Endodermal cell (in vitro differentiated cells): ENCODE measurements around the gene EFHC1. TPM values are rescaled to one million over a fixed set of nuclear protein-coding genes. Genes with fewer than 3 reads are reported as not detected.

ENCODE experiments used
- DNase-seq: peaks from one replicate; pipeline ENCODE4 v3.0.0-alpha.2; 2017
- H3K27ac ChIP-seq: 2 replicates; pipeline ENCODE4 v1.5.1; 2013; ENCODE audit warnings: mild to moderate bottlenecking, low read depth, low read length, moderate library complexity
- H3K27me3 ChIP-seq: 2 replicates; pipeline ENCODE4 v1.6.1; 2013; ENCODE audit warnings: mild to moderate bottlenecking, low read length, moderate library complexity; ENCODE audit not compliant: insufficient read depth, control insufficient read depth, poor library complexity, severe bottlenecking
- H3K36me3 ChIP-seq: 2 replicates; pipeline ENCODE4 v1.7.0; 2013; ENCODE audit warnings: mild to moderate bottlenecking, low read length, moderate library complexity; ENCODE audit not compliant: control insufficient read depth, insufficient read depth
- H3K4me1 ChIP-seq: one replicate; pipeline ENCODE4 v1.7.0; 2013; ENCODE audit warnings: low read length; ENCODE audit not compliant: control insufficient read depth, insufficient read depth
- H3K4me3 ChIP-seq: 2 replicates; pipeline ENCODE4 v1.5.1; 2013; ENCODE audit warnings: mild to moderate bottlenecking, low read length, moderate library complexity
- H3K9ac ChIP-seq: 2 replicates; pipeline ENCODE4 v1.6.1; 2013; ENCODE audit warnings: mild to moderate bottlenecking, low read length, moderate library complexity; ENCODE audit not compliant: poor library complexity, severe bottlenecking; ENCODE audit errors: extremely low read depth
- H3K9me3 ChIP-seq: 2 replicates; pipeline ENCODE4 v1.6.1; 2013; ENCODE audit warnings: mild to moderate bottlenecking, low read length, moderate library complexity; ENCODE audit not compliant: control insufficient read depth
- H3K27ac Mint-ChIP-seq: 2 replicates; pipeline ENCODE4 v1.8.0; 2020; ENCODE audit warnings: mixed read lengths
- H3K27me3 Mint-ChIP-seq: 2 replicates; pipeline ENCODE4 v1.8.0; 2021; ENCODE audit warnings: mild to moderate bottlenecking, mixed read lengths; ENCODE audit not compliant: insufficient read depth
- H3K36me3 Mint-ChIP-seq: 2 replicates; pipeline ENCODE4 v1.8.0; 2020; ENCODE audit warnings: low read depth, mixed read lengths
- H3K4me1 Mint-ChIP-seq: 2 replicates; pipeline ENCODE4 v1.8.0; 2020; ENCODE audit warnings: mixed read lengths
- H3K4me3 Mint-ChIP-seq: 2 replicates; pipeline ENCODE4 v1.8.0; 2020; ENCODE audit warnings: mild to moderate bottlenecking, moderate library complexity, mixed read lengths
- H3K9me3 Mint-ChIP-seq: 2 replicates; pipeline ENCODE4 v1.8.0; 2020; ENCODE audit warnings: mild to moderate bottlenecking, mixed read lengths
- WGBS, 2 experiments: methylation state at CpG; one replicate each; pipeline versions ENCODE4 v1.1.5 to v1.1.7; 2013; ENCODE audit warnings: missing lambda C conversion rate in 2 of 2, mixed read lengths in 1 of 2; ENCODE audit not compliant: insufficient coverage in 1 of 2, insufficient read length in 1 of 2; 5-methylcytosine and 5-hydroxymethylcytosine counted together
- total RNA-seq, 2 donors: library from RNA; stranded (reverse); fragmentation: NEBNext Ultra II Directional in 1 of 2; extraction: Animal tissue kit (Norgen Biotek cat#: 25700) in 1 of 2; gene quantifications; 2 replicates in 1 of 2; 3 replicates in 1 of 2; pipeline ENCODE4 v1.2.1, GENCODE V29; 2021
- TF ChIP-seq, protein P1 (sequence below): fragments of 200-600 bp; sonication (generic); conservative IDR thresholded peaks from 2 replicates; pipeline ENCODE4 v1.5.0; 2021; ENCODE audit warnings: antibody characterized with exemption, mild to moderate bottlenecking

The EFHC1 gene
- total RNA-seq, 2 donors from 2014 or later = 26.4 to 46.4 TPM

DNA sequence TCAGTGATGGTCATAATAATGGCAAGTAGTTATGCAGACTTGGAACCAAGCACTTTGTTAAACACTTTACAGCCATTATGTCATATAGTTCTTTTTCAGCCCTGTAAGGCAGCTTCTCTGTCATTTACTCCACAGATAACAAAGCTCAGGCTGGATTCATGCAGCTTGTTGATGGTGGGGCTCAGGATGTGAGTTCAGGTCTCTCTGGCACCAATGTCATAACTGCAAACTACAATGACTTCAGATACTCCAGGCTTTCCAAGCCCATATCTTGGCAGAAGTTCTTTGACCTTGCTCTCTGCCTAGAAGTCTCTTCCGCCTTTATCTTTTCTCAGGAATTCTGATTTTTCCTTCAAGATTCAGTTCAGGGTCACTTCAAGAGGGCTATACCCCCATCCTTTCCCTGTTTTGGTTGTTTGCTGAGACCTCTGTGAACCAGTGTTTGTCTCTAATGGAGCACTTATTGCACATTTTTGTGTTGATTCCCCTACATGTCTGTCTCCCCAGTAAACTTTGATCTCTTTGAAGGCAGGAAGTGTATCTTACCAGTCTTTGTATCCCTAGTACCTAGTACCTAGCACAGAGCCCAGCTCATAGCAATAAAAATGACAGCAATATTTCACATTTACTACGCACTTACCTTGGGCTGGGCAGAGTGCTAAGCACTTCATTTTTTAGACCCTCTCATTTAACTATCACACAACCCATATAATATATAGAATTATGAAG lies 19.7 kb upstream of the EFHC1 start:
- no peak overlapping the region for H3K4me3 Mint-ChIP-seq
- TF ChIP-seq, protein P1, sequence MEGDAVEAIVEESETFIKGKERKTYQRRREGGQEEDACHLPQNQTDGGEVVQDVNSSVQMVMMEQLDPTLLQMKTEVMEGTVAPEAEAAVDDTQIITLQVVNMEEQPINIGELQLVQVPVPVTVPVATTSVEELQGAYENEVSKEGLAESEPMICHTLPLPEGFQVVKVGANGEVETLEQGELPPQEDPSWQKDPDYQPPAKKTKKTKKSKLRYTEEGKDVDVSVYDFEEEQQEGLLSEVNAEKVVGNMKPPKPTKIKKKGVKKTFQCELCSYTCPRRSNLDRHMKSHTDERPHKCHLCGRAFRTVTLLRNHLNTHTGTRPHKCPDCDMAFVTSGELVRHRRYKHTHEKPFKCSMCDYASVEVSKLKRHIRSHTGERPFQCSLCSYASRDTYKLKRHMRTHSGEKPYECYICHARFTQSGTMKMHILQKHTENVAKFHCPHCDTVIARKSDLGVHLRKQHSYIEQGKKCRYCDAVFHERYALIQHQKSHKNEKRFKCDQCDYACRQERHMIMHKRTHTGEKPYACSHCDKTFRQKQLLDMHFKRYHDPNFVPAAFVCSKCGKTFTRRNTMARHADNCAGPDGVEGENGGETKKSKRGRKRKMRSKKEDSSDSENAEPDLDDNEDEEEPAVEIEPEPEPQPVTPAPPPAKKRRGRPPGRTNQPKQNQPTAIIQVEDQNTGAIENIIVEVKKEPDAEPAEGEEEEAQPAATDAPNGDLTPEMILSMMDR = no peak

DNA sequence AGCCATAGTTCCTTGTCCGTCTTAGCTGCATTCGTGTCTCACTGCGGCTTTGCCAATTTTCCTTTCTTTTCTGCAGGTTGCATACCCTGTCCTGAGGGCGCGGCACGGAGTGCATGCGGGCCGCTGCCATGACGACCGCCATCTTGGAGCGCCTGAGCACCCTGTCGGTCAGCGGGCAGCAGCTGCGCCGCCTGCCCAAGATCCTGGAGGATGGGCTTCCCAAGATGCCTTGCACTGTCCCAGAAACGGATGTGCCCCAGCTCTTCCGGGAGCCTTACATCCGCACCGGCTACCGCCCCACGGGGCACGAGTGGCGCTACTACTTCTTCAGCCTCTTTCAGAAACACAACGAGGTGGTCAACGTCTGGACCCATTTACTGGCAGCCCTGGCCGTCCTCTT lies 17.1 kb upstream of the EFHC1 start:
- Histone ChIP-seq H3K9ac (no peak overlapping the region), H3K27ac (no peak overlapping the region), H3K4me1 (no peaks in the 10 kb centered on the region), H3K36me3 (no peaks in the 10 kb centered on the region), H3K9me3 (no peaks in the 10 kb centered on the region), H3K4me3 (no peak overlapping the region), H3K27me3 (no peaks in the 10 kb centered on the region)
- H3K9me3 Mint-ChIP-seq = no peaks in the 10 kb centered on the region
- 95 to 98% methylated on average over 26 of the region's 26 CpGs for WGBS, 2 experiments
- H3K4me3 Mint-ChIP-seq = no peak overlapping the region
- no peaks in the 10 kb centered on the region for H3K36me3 Mint-ChIP-seq
- no peak overlapping the region for H3K27ac Mint-ChIP-seq
- no peaks in the 10 kb centered on the region for H3K27me3 Mint-ChIP-seq
- no peak for DNase-seq
- H3K4me1 Mint-ChIP-seq = no peaks in the 10 kb centered on the region
- TF ChIP-seq, protein P1 = no peak

More for the DNA sequence above, 19.7 kb upstream of the EFHC1 start:
- 93 to 100% methylated on average over 1 to 2 of the region's 2 CpGs for WGBS, 2 experiments
- no peaks in the 10 kb centered on the region for H3K9me3 Mint-ChIP-seq
- H3K27me3 Mint-ChIP-seq = no peaks in the 10 kb centered on the region
- H3K27ac Mint-ChIP-seq = no peak overlapping the region
- Histone ChIP-seq H3K9me3 (no peaks in the 10 kb centered on the region), H3K27me3 (no peaks in the 10 kb centered on the region), H3K27ac (no peak overlapping the region), H3K36me3 (no peaks in the 10 kb centered on the region), H3K9ac (no peak overlapping the region), H3K4me1 (no peaks in the 10 kb centered on the region), H3K4me3 (no peak overlapping the region)
- peaks cover 10% of the 10 kb centered on the region for H3K4me1 Mint-ChIP-seq
- H3K36me3 Mint-ChIP-seq = no peaks in the 10 kb centered on the region
- DNase-seq = no peak

DNA sequence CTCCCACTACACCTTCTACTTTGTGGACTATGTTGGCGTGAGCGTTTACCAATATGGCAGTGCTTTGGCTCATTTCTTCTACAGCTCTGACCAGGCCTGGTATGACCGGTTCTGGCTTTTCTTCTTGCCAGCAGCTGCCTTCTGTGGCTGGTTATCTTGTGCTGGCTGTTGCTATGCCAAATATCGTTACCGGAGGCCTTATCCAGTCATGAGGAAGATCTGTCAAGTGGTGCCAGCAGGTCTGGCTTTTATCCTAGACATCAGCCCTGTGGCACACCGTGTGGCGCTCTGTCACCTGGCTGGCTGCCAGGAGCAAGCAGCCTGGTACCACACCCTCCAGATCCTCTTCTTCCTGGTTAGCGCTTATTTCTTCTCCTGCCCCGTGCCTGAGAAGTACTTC lies 16.5 kb upstream of the EFHC1 start:
- Mint-ChIP-seq H3K4me1 (no peaks in the 10 kb centered on the region), H3K27ac (no peak overlapping the region), H3K9me3 (no peaks in the 10 kb centered on the region), H3K4me3 (no peak overlapping the region), H3K36me3 (no peaks in the 10 kb centered on the region), H3K27me3 (no peaks in the 10 kb centered on the region)
- Histone ChIP-seq H3K27ac (no peak overlapping the region), H3K9me3 (no peaks in the 10 kb centered on the region), H3K4me1 (no peaks in the 10 kb centered on the region), H3K9ac (no peak overlapping the region), H3K4me3 (no peak overlapping the region), H3K27me3 (no peaks in the 10 kb centered on the region), H3K36me3 (no peaks in the 10 kb centered on the region)
- TF ChIP-seq, protein P1 = no peak
- no peak for DNase-seq
- WGBS, 2 experiments = 94 to 95% methylated on average over 8 to 9 of the region's 9 CpGs
